ENCODE measurements around the gene COA3.

- TF ChIP-seq CSDC2 (CRISPR knock-in tag; IDR thresholded peaks at IDR 0.05) = no peak
- no peak for TF ChIP-seq PATZ1 (CRISPR knock-in tag; IDR thresholded peaks at IDR 0.05; ENCODE audit: borderline replicate concordance)
Measured at GRCh38 chr17:42787266-42787665, 11.2 kb downstream of the COA3 start.
